SU-DHL-6 (cell line): ENCODE data around the gene CARD19.
"Not testable (repeated sequence)": the region's sequence is repeated elsewhere in the genome, so short reads cannot be mapped to it uniquely, and the experiment has no call there.

ENCODE experiments used
- CTCF ChIP-seq: fragments of 200-600 bp; sonication (generic); IDR thresholded peaks from one replicate; pipeline ENCODE4 v1.5.1; 2017; ENCODE audit warnings: antibody characterized with exemption, mild to moderate bottlenecking, low read length, moderate library complexity; ENCODE audit not compliant: insufficient read depth, poor library complexity, severe bottlenecking
- EZH2phosphoT487 ChIP-seq: fragments of 200-600 bp; sonication (generic), shearing (Covaris generic); conservative IDR thresholded peaks from 2 replicates; pipeline ENCODE4 v1.6.1; 2018; ENCODE audit warnings: mild to moderate bottlenecking, antibody characterized with exemption, low read length, moderate library complexity, mixed read lengths

DNA sequence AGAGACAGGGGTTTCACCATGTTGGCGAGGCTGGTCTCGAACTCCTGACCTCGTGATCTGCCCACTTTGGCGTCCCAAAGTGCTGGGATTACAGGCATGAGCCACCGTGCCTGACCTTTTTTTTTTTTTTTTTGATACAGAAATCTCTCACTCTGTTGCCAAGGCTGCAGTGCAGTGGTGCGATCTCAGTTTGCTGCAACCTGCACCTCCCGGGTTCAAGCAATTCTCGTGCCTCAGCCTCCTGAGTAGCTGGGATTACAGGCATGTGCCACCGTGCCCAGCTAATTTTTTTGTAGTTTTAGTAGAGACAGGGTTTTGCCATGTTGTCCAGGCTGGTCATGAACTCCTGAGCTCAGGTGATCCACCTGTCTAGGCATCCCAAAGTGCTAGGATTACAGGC is 21.5 kb downstream of the CARD19 start:
- not testable (repeated sequence) for TF ChIP-seq CTCF, EZH2phosphoT487
